ENCODE data around the gene CTDSPL2.
"Not testable (repeated sequence)": the region's sequence is repeated elsewhere in the genome, so short reads cannot be mapped to it uniquely, and the experiment has no call there.

Gene CTDSPL2

DNA sequence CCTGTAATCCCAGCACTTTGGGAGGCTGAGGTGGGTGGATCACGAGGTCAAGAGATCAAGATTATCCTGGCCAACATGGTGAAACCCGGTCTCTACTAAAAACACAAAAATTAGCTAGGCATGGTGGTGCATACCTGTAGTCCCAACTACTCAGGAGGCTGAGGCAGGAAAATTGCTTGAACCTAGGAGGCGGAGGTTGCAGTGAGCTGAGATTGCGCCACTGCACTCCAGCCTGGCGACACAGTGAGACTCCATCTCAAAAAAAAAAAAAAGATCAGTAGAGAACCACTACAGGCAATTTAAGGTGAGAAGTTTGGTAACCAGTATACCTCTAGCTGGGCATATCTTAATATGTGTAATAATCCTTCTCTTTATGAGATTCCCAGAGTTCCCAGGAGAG is 117.3 kb downstream of the CTDSPL2 start:
- not testable (repeated sequence) for DNase-seq

DNA sequence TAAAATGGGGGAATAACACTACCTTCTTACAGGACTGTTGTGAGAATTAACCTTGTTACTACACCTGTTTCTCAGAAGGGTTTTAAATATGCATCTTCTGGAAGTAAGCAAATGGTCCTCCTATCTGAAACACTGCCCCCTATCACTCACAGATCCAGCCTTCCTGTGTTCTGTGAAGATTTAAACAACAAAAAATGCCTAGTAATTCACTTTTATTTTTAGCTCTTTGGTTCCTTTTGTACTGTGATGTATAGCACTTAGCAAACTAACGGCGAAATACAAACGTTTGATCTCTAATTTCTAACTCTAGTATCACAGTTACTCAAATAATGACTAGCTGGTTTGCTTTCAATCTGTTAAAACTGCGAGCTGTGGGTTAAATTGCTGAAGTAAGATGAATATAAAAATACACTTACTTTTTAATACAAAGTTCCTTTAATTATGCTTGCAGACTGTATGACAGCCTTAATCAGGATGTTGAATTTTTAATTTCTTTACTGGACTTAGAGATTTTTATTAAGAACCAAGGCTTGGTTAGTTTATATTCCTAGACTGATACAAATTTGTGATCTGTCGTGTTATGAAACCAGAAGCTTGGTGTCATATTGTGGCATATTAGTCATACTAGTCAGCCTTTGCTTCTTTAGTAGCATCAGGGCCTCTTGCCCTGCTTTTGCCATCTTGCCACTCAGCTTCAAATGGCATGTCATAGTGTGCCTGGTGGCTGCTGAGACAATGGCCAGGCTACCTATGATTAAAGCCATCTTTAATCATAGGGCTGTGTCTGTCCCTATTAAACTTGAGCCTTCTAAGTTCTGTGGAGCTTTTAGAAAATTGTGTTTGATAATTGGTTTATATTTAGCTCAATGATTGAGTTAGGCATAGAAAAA is 118.7 kb downstream of the CTDSPL2 start:
- no peak for DNase-seq

DNA sequence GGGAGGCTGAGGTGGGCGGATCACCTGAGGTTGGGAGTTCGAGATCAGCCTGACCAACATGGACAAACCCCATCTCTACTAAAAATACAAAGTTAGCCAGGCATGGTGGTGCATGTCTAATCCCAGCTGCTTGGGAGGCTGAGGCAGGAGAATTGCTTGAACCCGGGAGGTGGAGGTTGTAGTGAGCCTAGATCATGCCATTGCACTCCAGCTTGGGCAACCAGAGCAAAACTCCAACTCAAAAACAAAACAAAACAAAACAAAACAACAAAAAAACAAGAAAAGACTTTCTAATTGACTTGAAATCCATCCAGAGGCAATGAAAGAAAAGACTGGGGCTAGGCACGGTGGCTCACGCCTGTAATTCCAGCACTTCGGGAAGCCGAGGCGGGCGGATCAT is 121.7 kb downstream of the CTDSPL2 start:
- not testable (repeated sequence) for DNase-seq

DNA sequence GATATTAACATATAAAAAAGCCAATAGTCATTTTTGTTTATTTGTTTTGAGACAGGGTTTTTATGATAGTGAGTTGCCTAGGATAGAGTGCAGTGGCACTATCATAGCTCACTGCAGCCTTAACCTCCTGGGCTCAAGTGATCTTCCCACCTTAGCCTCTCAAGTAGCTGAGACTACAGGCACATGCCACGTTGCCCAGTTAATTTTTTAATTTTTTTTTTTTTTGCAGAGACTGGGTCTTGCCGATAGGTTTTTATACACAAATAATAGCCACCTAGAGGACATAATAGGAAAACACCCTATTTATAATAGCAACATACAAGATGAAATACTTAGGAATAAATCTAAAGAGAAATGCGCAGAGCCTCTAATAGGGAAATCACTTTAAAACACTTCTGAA is 122.8 kb downstream of the CTDSPL2 start:
- DNase-seq, result no peak

DNA sequence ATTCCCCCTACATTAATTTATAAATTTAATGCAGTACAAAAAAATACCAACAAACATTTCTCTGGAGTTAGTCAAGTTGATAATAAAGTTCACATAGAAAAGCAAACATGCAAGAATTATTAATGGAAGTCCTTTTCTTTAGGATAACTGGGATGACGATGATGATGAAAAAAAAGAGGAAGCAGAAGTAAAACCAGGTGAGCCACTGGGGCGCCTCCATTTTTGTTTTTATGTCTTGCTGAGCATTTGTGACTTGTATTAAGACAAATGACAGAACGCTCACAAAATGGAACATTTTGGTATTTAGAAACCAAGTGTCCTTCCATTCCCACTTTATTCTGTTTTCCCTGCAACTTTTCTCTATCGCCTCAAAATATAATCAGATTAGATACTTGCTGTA is 123.3 kb downstream of the CTDSPL2 start:
- no peak for DNase-seq

DNA sequence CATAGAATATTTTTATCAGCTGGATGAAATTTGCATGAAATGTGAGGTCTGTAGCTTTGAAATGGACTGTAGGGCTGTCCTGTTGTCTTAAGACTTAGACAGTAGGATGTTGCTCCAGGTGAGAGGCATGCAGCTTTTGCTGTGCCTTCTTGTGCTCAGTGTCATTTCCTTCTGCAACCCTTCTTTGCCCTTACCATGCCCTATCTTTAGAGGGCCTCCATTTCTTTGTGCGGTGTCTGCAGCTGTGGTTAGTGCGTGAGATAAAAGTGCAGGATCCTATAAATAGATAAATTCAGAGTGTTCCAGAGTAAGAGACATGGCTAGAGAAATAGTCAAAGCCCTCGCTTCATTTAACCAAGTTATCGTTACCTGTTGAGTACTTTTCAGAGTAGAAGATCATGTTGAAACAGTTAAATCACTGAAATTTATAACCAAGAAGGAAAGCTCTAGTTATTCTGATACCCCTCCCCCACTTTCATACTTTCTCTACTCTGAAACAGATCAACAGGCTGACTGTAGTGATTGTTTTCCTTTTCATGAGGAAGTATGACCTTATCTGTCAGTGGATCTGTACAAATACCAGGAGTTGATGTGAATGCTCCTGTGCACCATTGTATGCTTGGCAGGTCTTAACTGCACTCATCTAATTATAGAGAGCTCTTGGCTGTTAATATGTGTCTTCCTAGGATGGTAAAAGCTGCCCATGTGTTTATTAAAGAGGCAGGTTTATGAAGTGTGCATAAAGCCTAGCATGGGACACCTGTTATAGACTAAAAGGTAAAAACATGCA is 127.7 kb downstream of the CTDSPL2 start:
- no peak for DNase-seq

DNA sequence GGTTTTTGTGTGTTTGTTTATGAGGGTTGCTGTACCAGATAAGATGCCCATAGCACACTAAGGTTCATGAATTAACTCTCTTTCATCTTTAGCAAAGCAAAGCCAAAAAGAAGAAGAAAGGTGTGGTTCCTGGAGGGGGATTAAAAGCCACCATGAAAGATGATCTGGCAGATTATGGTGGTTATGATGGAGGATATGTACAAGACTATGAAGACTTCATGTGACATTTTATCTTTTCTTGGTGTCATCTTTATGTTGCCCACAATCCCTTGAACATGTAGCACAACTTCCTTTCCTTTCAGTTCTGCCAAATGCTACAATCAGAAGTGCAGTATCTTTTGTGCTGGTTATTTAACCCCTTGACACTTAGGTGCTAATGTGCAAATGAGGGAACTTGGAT is 133.5 kb downstream of the CTDSPL2 start:
- DNase-seq, result not testable (repeated sequence)

DNA sequence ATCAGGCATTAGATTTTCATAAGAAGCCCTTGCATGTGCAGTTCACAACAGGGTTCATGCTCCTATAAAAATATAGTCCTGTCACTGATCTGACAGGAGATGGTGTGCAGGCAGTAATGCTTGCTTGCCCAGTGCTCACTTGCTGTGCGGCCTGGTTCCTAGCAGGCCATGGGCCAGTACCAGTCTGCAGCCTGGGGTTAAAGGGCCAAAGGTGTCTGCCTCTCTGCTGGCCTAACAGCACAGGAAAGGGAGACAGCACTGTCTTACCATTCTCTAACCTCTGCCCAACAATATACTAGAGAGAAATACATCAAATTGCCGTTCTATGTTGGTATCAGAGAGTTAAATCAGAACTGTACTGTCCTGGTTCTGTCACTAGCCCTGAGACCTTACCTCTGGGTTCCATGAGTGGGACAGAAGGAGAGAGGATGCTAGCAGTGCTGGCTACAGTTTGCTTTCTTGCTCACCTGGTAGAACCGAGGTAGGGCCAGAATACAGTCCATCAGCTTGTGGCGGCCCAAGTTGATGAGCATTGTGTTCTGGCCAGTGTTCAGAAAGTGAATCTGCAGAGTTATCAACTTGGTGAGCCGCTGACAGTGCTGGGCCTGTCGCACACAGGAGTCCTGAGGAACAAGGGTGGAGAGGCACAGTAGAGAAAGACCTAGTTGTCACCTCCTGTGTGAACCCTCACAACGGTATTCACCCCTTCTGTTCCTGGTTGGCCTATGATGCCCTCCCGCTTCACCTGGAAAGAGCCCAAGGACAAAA is 138.1 kb downstream of the CTDSPL2 start:
- no peak for DNase-seq

DNA sequence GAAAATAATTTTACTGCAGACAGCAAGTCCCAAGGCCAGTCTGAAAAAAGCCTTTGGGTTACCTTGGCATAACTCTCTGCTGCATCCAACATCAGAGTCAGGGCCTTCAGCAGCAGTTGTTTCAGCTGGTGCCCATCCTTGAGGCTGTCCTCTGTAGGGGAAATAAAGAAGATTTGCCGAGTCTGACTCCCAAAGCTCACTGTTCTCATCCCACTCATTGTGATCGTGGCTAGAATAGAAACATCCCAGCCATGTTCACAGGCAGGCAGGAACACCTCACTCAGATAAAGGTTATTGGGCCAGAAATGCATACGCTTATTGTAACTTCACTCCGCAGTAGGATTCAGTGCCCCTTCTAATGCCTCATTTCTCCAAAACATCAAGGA is 138.7 kb downstream of the CTDSPL2 start:
- DNase-seq, result no peak

DNA sequence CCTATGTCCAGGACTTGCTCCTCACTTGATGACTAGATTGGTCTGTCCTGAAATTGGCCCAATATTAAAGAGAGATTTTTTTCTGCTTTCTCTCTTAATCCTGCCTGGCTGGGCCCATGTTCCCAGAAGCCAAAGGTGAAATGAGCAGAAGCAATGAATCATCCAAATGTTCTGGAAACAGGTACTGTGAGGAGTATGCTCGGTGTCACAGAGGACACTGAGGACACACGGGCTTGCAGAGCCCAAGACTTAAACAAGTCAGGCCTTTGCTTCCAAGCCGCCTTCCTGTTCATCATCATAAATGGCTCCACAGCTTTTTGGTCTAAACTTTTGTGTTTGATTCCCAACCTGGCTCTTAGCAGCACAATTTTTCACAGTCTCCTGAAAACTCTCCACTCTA is 140.9 kb downstream of the CTDSPL2 start:
- no peak for DNase-seq

DNA sequence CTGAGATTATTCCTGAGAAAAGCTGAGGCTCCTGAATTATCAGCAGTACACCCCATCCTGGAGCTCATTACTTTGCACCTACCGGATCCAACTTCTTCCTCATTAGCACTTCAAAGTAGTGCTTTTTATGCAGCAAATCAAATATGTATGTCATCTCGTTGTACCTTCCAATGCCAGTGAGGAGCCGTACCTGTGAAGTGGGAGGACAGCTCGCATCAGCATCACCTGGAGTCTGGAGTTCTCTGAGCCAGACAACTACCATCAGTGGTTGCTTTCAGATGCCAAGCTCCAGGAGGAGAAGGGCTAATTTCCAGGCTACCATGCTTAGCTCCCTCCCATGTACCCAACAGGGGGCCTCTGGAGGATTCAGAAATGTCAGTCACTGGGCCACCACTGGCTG is 141.9 kb downstream of the CTDSPL2 start:
- no peak for DNase-seq

DNA sequence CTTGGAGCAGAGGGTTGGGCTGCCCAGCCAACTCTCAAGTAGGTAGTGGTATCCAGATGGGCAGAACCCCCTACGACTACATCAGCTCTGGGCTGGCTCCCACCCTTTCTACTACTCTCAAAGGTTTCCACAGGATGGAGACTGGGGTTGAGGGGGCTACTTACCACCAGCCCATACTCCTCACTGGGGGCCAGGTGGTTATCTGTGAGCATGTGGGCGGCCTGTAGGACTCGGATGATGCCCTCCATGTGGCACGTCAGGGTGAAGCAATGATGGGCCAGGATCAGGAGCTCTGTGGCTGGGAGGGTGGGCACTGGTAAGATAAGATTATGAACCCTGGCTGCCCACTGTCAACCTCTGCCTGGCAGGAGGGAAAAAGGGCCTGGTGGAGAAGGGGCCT is 142.9 kb downstream of the CTDSPL2 start:
- no peak for DNase-seq

DNA sequence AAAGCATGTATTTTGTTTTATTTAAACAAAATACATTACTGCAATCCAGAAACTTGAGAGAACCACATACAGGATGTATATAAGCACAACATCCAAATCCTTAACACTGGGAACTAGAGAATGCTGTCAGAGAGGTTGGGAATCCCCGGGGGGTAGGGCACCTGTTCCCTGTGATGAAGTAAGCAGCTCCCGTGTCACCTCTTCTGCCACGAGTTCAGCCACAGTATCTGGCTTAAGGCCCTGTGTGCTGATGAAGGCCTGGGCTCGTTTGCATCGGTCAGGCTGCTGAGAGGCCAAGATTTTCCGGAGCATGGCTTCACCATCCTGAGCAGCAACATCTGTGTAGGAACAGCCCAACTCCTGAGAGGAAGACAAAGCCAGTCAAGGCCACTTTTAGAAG is 146.0 kb downstream of the CTDSPL2 start:
- DNase-seq, result no peak

DNA sequence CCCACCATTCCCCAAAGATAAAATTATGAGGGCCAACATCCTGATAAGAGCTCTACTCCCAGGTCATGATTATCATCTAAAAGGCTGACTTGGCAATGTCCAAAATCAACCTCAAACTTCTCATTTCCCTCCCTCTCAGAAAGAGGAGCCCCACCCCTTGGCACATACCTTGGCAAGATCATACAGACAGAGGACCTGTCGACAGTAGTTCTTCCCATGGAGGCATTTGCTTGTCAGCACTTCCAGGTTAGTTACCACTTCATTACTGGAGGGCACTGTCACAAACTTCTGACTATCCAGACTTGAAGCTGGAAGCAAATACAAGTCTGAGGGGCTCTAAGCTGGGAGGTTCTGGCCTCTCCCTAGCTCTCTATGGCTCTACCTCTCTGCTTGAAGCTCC is 147.3 kb downstream of the CTDSPL2 start:
- DNase-seq, result no peak

Data from cortex of kidney (tissue), 1 donor.